Heart left ventricle (tissue), 16 donors: Measurements from ENCODE around the gene ADGRG1. TPM values are rescaled to one million over a fixed set of nuclear protein-coding genes. Genes with fewer than 3 reads are reported as not detected.

Experiments
- ATAC-seq, 4 donors: fragments of 200-7000 bp; cut with Tn5 transposase; one replicate each; pipeline ENCODE4 v1.9.1; 2020 to 2022; ENCODE audit warnings: moderate library complexity in 4 of 4, mild to moderate bottlenecking in 3 of 4, moderate number of reproducible peaks in 1 of 4
- DNase-seq, 5 donors: peaks; one replicate each; pipeline ENCODE4 v3.0.0-alpha.2; 2020
- H3K27ac ChIP-seq, 12 donors: fragments of 200-600 bp; sonication (generic) in 4 of 12; one replicate each; pipeline versions ENCODE4 v1.5.0 to v1.8.0; 2016 to 2022; ENCODE audit warnings: mild to moderate bottlenecking in 2 of 12
- H3K27me3 ChIP-seq, 9 donors: fragments of 200-600 bp; sonication (generic) in 2 of 9; one replicate each; pipeline versions ENCODE4 v1.5.1 to v1.8.0; 2016 to 2022; ENCODE audit warnings: mild to moderate bottlenecking in 3 of 9
- H3K36me3 ChIP-seq, 9 donors: fragments of 200-600 bp; sonication (generic) in 2 of 9; one replicate each; pipeline versions ENCODE4 v1.5.0 to v1.8.0; 2018 to 2022; ENCODE audit warnings: mild to moderate bottlenecking in 2 of 9
- H3K4me1 ChIP-seq, 12 donors: fragments of 200-600 bp; sonication (generic) in 4 of 12; one replicate each; pipeline versions ENCODE4 v1.5.0 to v1.8.0; 2016 to 2022; ENCODE audit warnings: mild to moderate bottlenecking in 3 of 12
- H3K4me3 ChIP-seq, 12 donors: fragments of 200-600 bp; sonication (generic) in 4 of 12; one replicate each; pipeline versions ENCODE4 v1.5.0 to v1.8.0; 2017 to 2022; ENCODE audit warnings: mild to moderate bottlenecking in 9 of 12, moderate library complexity in 4 of 12
- H3K9me3 ChIP-seq, 12 donors: fragments of 200-600 bp; sonication (generic) in 4 of 12; one replicate each; pipeline versions ENCODE4 v1.5.0 to v1.8.0; 2016 to 2022; ENCODE audit warnings: mild to moderate bottlenecking in 1 of 12
- POLR2A ChIP-seq, 2 donors: fragments of 450-650 bp; IDR thresholded peaks; one replicate each; pipeline ENCODE4 v1.6.1; 2017; ENCODE audit warnings: antibody characterized with exemption in 2 of 2, mild to moderate bottlenecking in 2 of 2, moderate library complexity in 2 of 2
- WGBS, 4 donors: extraction: QIAGEN DNeasy Blood & Tissue Kit in 2 of 4; methylation state at CpG; one replicate each; pipeline versions ENCODE4 v1.1.5 to v1.1.7; 2013 to 2018; 5-methylcytosine and 5-hydroxymethylcytosine counted together
- intact Hi-C, 10 donors: fragments of 100-400 bp; cut with DNase I; formaldehyde crosslinking; loops; one replicate each; pipeline versions ENCODE4 v1.11.1 to v1.14.2; 2022
- polyA plus RNA-seq, 2 donors: library from polyadenylated mRNA; stranded (reverse); fragments of 200-250 nt; gene quantifications; one replicate each; pipeline ENCODE4 v1.2.3, GENCODE V29; 2013
- total RNA-seq, 9 donors: library from RNA; depleted of rRNA in 2 of 9; stranded (reverse); fragments of >200 nt in 2 of 9; fragmentation: NEBNext Ultra II Directional in 3 of 9; extraction: Animal tissue kit (Norgen Biotek cat#: 25700) in 3 of 9; gene quantifications; one replicate each; pipeline versions ENCODE4 v1.1.0 to v1.2.4, GENCODE V29; 2016 to 2023
- TF ChIP-seq, protein P1 (sequence below), 12 donors: fragments of 200-600 bp; sonication (generic) in 4 of 12; IDR thresholded peaks; one replicate each; pipeline versions ENCODE4 v1.5.0 to v1.8.0; 2018 to 2022; ENCODE audit warnings: antibody characterized with exemption in 12 of 12, mild to moderate bottlenecking in 5 of 12
- donor health status: ischemic (EF 13 %, LVEDD 7.1; RV severe dilation, severe dysfunction).
- donor health status: healthy with polysubstance abuse.
- donor health status: DM: no; HTN: yes; CAD: no.
- donor health status: DM: no; HTN: no; CAD: no.
- donor health status: ischemic (EF 25% LVEDD 6.9; RV normal size, moderate dysfunction).
- donor health status: ischemic (EF 25% LVEDD 5.7; RV mildly dilated, moderate dysfunction).
- donor health status: healthy.
- donor health status: DM: yes; HTN: yes; CAD: no.
- donor health status: ischemic (EF 35%, LVEDD 5.7; RV mildly dilated, moderate dysfunction).
- donor health status: nonischemic (EF 11% LVEDD 7.7; RV severe dilation, severe dysfunction).
- donor health status: DM: yes; HTN: yes; CAD: no.
- donor health status: PGD.
- donor health status: ischemic (EF 29% LVEDD 5.4; RV normal size, mild dysfunction).
- donor health status: nonischemic (EF 23%, LVEDD 6.1; RV moderate dilation, normal function).

Gene ADGRG1
- total and polyA plus RNA-seq, 11 donors: 14.1 to 65.2 (median 17.5) TPM

DNA sequence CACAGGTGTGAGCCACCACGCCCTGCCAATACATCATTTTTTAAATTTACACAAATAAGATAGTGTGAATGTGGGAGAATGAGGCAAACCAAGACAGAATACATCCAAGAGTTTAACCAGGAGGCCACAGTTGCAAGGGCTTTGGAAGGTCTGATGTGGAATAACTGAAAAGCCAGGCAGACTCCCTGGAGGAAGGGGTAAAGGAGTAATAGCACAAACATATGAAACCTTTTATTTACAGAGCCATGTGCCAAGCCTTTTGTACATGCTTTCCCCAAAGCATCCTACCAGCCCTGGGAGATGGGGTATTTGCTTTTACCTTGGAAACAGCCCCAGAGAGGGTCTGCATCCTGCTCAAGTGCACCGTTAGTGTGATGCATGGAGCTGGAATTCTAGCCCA, 44.4 kb downstream of the ADGRG1 start:
- intact Hi-C loops: loop anchor here in 2 of 10 donors (5.0 kb wide), 2 partner anchors 44 to 49 kb away; no protein-coding TSS in a partner anchor
- no peak for ATAC-seq
- no peak for DNase-seq
- peaks cover 0 to 4% (median 0%) of the 10 kb centered on the region in 9 donors for H3K27me3 ChIP-seq
- no peaks in the 10 kb centered on the region for H3K9me3 ChIP-seq
- peaks cover 0 to 17% (median 1%) of the 10 kb centered on the region in 12 donors for H3K4me1 ChIP-seq
- H3K36me3 ChIP-seq: no peaks in the 10 kb centered on the region
- H3K4me3 ChIP-seq: no peak overlapping the region
- 90 to 95% (median 93%) methylated on average over 2 of the region's 2 CpGs for WGBS, 4 donors
- TF ChIP-seq POLR2A (IDR thresholded peaks at IDR 0.05): no peak
- no peak overlapping the region for H3K27ac ChIP-seq

DNA sequence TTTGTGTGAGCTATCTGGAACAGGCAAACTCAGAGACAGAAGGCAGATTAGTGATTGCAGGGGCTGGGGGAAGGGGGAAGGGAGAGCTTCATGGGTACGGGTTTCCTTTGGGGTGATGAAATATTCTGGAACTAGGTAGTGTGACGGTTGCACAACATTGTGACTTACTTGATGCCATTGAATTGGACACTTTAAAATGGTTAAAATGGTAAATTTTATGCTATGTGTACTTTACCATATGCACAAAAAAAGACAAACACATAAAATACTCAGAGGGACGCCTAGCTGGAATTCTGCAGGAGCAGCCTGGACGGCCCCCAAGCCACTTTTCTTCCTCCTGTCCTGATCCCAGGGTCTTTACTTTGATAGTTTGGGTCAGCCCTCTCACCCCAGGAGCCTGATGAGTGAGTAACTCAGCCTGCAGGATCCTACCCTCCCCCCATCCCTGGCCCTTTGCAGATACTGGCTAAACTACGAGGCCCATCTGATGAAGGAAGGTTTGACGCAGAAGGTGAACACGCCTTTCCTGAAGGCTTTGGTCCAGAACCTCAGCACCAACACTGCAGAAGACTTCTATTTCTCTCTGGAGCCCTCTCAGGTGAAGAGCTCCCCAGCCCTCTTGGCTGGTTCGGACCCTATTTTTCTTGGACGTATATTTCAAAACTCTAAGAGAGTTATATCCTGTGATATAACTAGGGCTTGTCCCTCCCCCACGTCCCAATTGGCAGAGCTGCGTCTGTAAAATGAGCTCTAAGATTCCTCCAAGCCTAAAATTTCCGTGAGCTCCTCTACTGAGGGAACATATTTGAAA, 47.5 kb downstream of the ADGRG1 start:
- H3K9me3 ChIP-seq: no peaks in the 10 kb centered on the region
- DNase-seq (peak in 3 of 5 donors; percentile 20 to 36 (median 33)), ATAC-seq (peak in 2 of 4 donors; percentile 50 to 86)
- TF ChIP-seq, protein P1, sequence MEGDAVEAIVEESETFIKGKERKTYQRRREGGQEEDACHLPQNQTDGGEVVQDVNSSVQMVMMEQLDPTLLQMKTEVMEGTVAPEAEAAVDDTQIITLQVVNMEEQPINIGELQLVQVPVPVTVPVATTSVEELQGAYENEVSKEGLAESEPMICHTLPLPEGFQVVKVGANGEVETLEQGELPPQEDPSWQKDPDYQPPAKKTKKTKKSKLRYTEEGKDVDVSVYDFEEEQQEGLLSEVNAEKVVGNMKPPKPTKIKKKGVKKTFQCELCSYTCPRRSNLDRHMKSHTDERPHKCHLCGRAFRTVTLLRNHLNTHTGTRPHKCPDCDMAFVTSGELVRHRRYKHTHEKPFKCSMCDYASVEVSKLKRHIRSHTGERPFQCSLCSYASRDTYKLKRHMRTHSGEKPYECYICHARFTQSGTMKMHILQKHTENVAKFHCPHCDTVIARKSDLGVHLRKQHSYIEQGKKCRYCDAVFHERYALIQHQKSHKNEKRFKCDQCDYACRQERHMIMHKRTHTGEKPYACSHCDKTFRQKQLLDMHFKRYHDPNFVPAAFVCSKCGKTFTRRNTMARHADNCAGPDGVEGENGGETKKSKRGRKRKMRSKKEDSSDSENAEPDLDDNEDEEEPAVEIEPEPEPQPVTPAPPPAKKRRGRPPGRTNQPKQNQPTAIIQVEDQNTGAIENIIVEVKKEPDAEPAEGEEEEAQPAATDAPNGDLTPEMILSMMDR (IDR thresholded peaks at IDR 0.05): no peak
- TF ChIP-seq POLR2A (IDR thresholded peaks at IDR 0.05): no peak
- no peaks in the 10 kb centered on the region for H3K36me3 ChIP-seq
- peak overlapping the region in 2 of 12 donors; percentile 34 to 42 for H3K27ac ChIP-seq
- intact Hi-C loops: no loop called here
- peaks cover 0 to 13% (median 4%) of the 10 kb centered on the region in 12 donors for H3K4me1 ChIP-seq
- 43 to 51% (median 47%) methylated on average over 11 to 12 of the region's 12 CpGs for WGBS, 4 donors
- peaks cover 0 to 4% (median 0%) of the 10 kb centered on the region in 9 donors for H3K27me3 ChIP-seq
- no peak overlapping the region for H3K4me3 ChIP-seq

DNA sequence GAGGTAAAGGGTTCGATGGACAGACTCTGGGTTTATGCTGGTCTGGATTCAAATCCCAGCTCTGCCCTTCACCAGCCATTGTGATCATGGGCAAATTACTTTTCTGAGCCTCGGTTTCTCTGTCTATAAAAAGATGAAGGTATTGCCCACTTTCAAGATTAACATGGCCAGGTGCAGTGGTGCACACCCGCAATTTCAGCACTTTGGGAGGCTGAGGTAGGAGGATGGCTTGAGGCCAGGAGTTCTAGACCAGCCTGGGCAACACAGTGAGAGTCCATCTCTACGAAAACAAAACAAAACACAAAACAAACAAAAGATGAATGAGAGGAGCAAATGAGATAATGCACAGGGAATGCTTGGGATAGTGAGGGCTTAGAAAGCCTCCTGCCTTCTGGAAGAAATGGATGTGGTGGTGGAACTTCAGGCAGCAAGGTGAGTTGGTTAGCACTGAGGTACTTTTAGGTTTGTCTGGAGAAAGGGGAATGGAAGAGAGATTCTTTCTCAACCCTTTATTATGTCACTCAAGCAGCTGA, 48.2 kb downstream of the ADGRG1 start:
- Histone ChIP-seq H3K4me1 (peaks cover 0 to 13% (median 4%) of the 10 kb centered on the region in 12 donors), H3K27me3 (peaks cover 0 to 4% (median 0%) of the 10 kb centered on the region in 9 donors), H3K36me3 (no peaks in the 10 kb centered on the region), H3K27ac (peak overlapping the region in 2 of 12 donors; percentile 34 to 42), H3K4me3 (no peak overlapping the region), H3K9me3 (no peaks in the 10 kb centered on the region)
- no peak for TF ChIP-seq POLR2A (IDR thresholded peaks at IDR 0.05)
- TF ChIP-seq, protein P1 (IDR thresholded peaks at IDR 0.05): no peak
- intact Hi-C loops: no loop called here
- WGBS, 4 donors: 79 to 85% (median 83%) methylated on average over 4 of the region's 4 CpGs
- no peak for ATAC-seq
- DNase-seq: peak in 1 of 5 donors; percentile 2

DNA sequence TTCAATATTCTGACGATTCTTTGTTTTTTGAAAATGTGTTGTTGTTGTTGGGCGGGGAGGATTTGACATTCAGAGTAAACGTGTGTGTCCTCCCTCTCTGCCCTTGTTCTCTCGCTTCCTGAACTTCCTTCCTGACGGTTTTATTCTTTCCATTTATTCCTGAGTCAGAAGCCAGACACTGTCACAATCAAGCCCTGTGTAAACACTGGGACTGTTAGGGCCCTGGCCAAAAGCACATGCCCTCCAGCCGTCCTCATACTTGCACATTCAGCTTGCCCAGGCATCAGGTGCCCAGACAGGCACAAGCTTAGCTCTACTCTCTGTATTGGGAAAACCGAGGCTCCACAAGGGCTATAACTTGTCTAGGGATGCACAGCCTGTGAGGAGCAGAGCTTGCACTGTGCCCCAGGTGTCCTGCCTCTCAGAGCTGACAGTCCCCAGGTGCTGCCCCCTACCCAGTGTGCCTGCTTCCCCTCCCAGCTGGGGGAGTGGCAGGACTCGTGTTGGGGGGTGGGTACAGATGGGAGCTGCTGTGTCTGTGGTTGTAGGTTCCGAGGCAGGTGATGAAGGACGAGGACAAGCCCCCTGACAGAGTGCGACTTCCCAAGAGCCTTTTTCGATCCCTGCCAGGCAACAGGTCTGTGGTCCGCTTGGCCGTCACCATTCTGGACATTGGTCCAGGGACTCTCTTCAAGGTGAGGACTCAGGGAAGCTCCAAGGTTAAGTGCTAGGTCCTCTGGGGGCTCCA, 49.4 kb downstream of the ADGRG1 start:
- H3K4me3 ChIP-seq: no peak overlapping the region
- ATAC-seq (peak; percentile 84 to 90 (median 85)), DNase-seq (peak in 2 of 5 donors; percentile 17 to 49)
- H3K27ac ChIP-seq: peak overlapping the region in 4 of 12 donors; percentile 17 to 52 (median 42)
- no peak for TF ChIP-seq POLR2A (IDR thresholded peaks at IDR 0.05)
- TF ChIP-seq, protein P1 (IDR thresholded peaks at IDR 0.05): no peak
- no peaks in the 10 kb centered on the region for H3K9me3 ChIP-seq
- peaks cover 0 to 13% (median 4%) of the 10 kb centered on the region in 12 donors for H3K4me1 ChIP-seq
- WGBS, 4 donors: 55 to 63% (median 58%) methylated on average over 13 to 14 of the region's 14 CpGs
- no peaks in the 10 kb centered on the region for H3K36me3 ChIP-seq
- peaks cover 0 to 4% (median 0%) of the 10 kb centered on the region in 9 donors for H3K27me3 ChIP-seq
- intact Hi-C loops: no loop called here
